ENCODE measurements around the gene ICAM1. TPM values are rescaled to one million over a fixed set of nuclear protein-coding genes. Genes with fewer than 3 reads are reported as not detected.

The ICAM1 gene
- total and polyA plus RNA-seq, 11 donors = 6.0 to 87.6 (median 9.7) TPM

DNA sequence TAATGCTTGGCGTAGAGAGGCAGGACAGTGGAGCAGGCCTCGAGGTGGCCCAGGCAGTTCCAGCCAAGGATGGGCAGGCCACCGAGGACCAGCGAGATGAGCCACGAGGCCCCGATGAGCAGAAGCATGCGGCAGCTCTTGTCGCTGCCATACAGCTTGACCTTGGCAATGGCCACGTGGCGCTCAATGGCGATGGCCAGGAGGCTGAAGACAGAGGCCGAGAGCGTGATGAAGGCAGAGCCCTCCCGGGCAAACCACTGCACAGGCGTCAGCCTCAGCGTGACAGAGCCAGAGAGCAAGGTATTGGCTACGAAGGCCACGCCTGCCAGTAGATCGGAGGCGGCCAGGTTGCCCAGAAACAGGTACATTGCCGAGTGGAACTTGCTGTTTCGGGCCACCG, 46.6 kb upstream of the ICAM1 start:
- intact Hi-C loops (cut with DNase I) = no loop called here
- H3K4me1 ChIP-seq = peaks cover 0 to 41% (median 21%) of the 10 kb centered on the region in 12 donors
- H3K27ac ChIP-seq = no peak overlapping the region
- ATAC-seq (no peak), DNase-seq (no peak)
- no peak for TF ChIP-seq POLR2A (IDR thresholded peaks at IDR 0.05)
- TF ChIP-seq, protein P1, sequence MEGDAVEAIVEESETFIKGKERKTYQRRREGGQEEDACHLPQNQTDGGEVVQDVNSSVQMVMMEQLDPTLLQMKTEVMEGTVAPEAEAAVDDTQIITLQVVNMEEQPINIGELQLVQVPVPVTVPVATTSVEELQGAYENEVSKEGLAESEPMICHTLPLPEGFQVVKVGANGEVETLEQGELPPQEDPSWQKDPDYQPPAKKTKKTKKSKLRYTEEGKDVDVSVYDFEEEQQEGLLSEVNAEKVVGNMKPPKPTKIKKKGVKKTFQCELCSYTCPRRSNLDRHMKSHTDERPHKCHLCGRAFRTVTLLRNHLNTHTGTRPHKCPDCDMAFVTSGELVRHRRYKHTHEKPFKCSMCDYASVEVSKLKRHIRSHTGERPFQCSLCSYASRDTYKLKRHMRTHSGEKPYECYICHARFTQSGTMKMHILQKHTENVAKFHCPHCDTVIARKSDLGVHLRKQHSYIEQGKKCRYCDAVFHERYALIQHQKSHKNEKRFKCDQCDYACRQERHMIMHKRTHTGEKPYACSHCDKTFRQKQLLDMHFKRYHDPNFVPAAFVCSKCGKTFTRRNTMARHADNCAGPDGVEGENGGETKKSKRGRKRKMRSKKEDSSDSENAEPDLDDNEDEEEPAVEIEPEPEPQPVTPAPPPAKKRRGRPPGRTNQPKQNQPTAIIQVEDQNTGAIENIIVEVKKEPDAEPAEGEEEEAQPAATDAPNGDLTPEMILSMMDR (IDR thresholded peaks at IDR 0.05) = no peak
- WGBS, 4 donors = 95 to 99% (median 96%) methylated on average over 13 to 23 of the region's 23 CpGs
- H3K27me3 ChIP-seq = no peaks in the 10 kb centered on the region
- no peaks in the 10 kb centered on the region for H3K9me3 ChIP-seq
- H3K4me3 ChIP-seq = no peak overlapping the region
- H3K36me3 ChIP-seq = peaks cover 0 to 25% (median 11%) of the 10 kb centered on the region in 9 donors

GRCh38 chr19:10226021-10226375, 44.9 kb upstream of the ICAM1 start:
- DNase-seq = peak in 1 of 5 donors; percentile 46

DNA sequence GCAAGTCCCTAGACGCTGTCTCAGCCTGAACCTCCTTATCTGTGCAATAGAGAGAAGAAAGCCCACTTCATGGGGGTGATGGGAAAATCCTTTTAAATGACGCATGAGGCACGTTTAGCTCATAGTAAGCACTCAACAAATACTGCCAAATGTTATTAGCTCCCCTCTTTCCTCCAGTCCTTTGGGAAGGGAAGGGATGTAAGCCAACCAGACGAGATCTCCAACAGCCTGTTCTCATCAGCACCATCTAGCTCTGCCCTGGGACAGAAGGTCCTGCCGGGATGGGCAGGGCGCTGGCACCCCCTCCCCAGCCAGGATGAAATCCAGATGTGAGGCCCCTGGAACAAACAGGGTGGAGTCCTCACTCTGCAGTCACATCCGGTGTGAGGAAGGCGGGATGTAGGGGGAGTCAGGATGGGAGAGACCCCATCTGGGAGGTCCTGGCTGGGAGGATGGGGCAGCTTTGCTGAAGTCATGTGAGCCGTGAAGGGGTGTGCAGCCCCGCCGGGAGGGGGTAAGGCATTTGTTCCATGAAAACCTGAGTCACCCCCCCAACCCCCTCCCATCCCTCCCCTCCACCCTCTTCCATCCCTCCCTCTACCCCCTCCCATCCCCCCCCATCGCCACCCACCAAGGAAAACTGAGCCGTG, 44.4 kb upstream of the ICAM1 start:
- no peaks in the 10 kb centered on the region for H3K9me3 ChIP-seq
- H3K36me3 ChIP-seq = peaks cover 0 to 25% (median 11%) of the 10 kb centered on the region in 9 donors
- ATAC-seq = peak; percentile 72 to 80 (median 76)
- H3K4me3 ChIP-seq = peak overlapping the region in 3 of 12 donors; percentile 19 to 25 (median 24)
- WGBS, 4 donors = 27 to 40% (median 38%) methylated on average over 11 to 13 of the region's 13 CpGs
- intact Hi-C loops (cut with DNase I) = loop anchor here in 1 of 10 donors (5.0 kb wide), 1 partner anchor 34 kb away; the partner anchor contains the start of gene DNMT1
- H3K27me3 ChIP-seq = peaks cover 0 to 11% (median 0%) of the 10 kb centered on the region in 9 donors
- H3K4me1 ChIP-seq = peaks cover 0 to 50% (median 33%) of the 10 kb centered on the region in 12 donors
- DNase-seq = peak; percentile 65 to 89 (median 80)
- no peak for TF ChIP-seq POLR2A (IDR thresholded peaks at IDR 0.05)
- TF ChIP-seq, protein P1 (IDR thresholded peaks at IDR 0.05) = no peak
- H3K27ac ChIP-seq = peak overlapping the region; percentile 57 to 88 (median 77)

More at GRCh38 chr19:10226021-10226375, 44.9 kb upstream of the ICAM1 start:
- WGBS, 4 donors = 67 to 74% (median 71%) methylated on average over 6 of the region's 6 CpGs
- Histone ChIP-seq H3K27ac (peak overlapping the region; percentile 24 to 88 (median 77)), H3K9me3 (no peaks in the 10 kb centered on the region), H3K36me3 (peaks cover 0 to 25% (median 11%) of the 10 kb centered on the region in 9 donors), H3K4me1 (peaks cover 0 to 48% (median 34%) of the 10 kb centered on the region in 12 donors), H3K27me3 (peaks cover 0 to 9% (median 0%) of the 10 kb centered on the region in 9 donors), H3K4me3 (no peak overlapping the region)
- ATAC-seq = peak in 1 of 4 donors; percentile 3
- intact Hi-C loops (cut with DNase I) = loop anchor here in 1 of 10 donors (5.0 kb wide), 1 partner anchor 34 kb away; the partner anchor contains the start of gene DNMT1
- TF ChIP-seq POLR2A (IDR thresholded peaks at IDR 0.05) = no peak
- TF ChIP-seq, protein P1 (IDR thresholded peaks at IDR 0.05) = no peak

Measured in heart left ventricle (tissue), 16 donors.